NCI-H1048 (cell line): ENCODE results near the gene SNAI3.
"Not testable (repeated sequence)": the region's sequence is repeated elsewhere in the genome, so short reads cannot be mapped to it uniquely, and the experiment has no call there.

Source experiments
- DNase-seq: peaks from one replicate; lab custom pipeline; 2025; lab: John Stamatoyannopoulos, UW

SNAI3 gene

GRCh38 chr16:88669980-88670379, 16.3 kb downstream of the SNAI3 start:
- DNase-seq, result no peak

- DNase-seq, result not testable (repeated sequence)
These were observed 16.8 kb downstream of the SNAI3 start for GRCh38 chr16:88669493-88669892.

- no peak for DNase-seq
These were observed 18.8 kb downstream of the SNAI3 start for GRCh38 chr16:88667461-88667860.

- DNase-seq, result no peak
These were observed 20.7 kb downstream of the SNAI3 start for GRCh38 chr16:88665570-88665969.

- no peak for DNase-seq
These were observed 21.2 kb downstream of the SNAI3 start for GRCh38 chr16:88665148-88665547.

GRCh38 chr16:88662843-88663606, 23.3 kb downstream of the SNAI3 start, which contains the start of gene MVD:
MVD (minus strand) TSS chr16:88663091; CDS start chr16:88663080, 11 bp downstream.
- peak; percentile 84 for DNase-seq

- DNase-seq, result no peak
These were observed 24.0 kb downstream of the SNAI3 start for GRCh38 chr16:88662222-88662842.

GRCh38 chr16:88661468-88661867, 24.8 kb downstream of the SNAI3 start:
- no peak for DNase-seq

- no peak for DNase-seq
These were observed 27.1 kb downstream of the SNAI3 start for GRCh38 chr16:88659160-88659559.

GRCh38 chr16:88658714-88659113, 27.6 kb downstream of the SNAI3 start:
- DNase-seq, result no peak

- no peak for DNase-seq
These were observed 28.9 kb downstream of the SNAI3 start for GRCh38 chr16:88657371-88657770.

GRCh38 chr16:88656291-88656980, 29.9 kb downstream of the SNAI3 start:
- DNase-seq, result no peak

GRCh38 chr16:88655733-88656281, 30.5 kb downstream of the SNAI3 start:
- no peak for DNase-seq

GRCh38 chr16:88655053-88655732, 31.1 kb downstream of the SNAI3 start:
- DNase-seq, result no peak

GRCh38 chr16:88654363-88655052, 31.8 kb downstream of the SNAI3 start:
- no peak for DNase-seq

- no peak for DNase-seq
These were observed 32.5 kb downstream of the SNAI3 start for GRCh38 chr16:88653596-88654362.

- DNase-seq, result no peak
These were observed 33.2 kb downstream of the SNAI3 start for GRCh38 chr16:88653101-88653500.

- DNase-seq, result no peak
These were observed 33.6 kb downstream of the SNAI3 start for GRCh38 chr16:88652762-88653063.

- no peak for DNase-seq
These were observed 34.1 kb downstream of the SNAI3 start for GRCh38 chr16:88651989-88652761.
